HuH-7.5 (cell line): ENCODE results near the gene MFSD12.

ENCODE experiments used
- DNase-seq: peaks from one replicate; pipeline ENCODE4 v3.0.0; 2011; ENCODE audit warnings: low spot score

Gene MFSD12

DNA sequence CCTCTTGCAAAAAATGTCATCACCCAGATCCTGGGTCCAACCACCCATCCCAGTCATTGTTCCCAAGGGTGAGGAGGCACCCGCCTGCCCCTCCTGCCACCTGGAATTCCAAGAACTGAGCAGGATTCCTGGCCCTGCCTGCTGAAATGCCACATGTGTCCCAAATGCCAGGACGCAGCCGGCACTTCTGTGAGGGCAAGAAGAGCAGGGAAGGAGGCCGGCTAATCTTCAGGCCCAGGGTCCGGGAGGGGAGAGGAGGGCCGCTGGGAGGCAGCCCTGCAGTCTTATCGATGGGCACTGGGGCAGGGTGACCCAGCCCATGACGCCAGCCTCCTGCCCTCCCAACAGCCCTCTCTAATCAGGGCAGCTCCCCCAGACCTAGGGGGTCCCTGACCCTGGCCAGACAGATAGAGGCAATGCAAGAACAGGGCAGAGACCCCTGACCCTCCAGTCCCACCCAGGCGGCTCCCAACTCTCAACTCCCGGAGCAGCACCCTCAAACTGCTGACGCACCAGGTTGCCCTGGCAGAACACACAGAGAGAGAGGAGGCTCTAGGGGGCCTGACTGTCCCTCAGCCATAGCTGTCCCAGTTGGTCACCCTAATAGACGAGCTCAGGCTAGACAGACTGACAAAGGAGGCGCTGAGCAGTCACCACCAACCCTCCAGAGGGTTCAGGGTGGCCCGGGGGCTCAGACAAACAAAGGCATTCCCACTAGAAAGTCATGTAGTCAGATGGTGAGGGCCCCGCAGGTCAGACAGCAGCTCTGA, 1.5 kb downstream of the MFSD12 start:
- no peak for DNase-seq

DNA sequence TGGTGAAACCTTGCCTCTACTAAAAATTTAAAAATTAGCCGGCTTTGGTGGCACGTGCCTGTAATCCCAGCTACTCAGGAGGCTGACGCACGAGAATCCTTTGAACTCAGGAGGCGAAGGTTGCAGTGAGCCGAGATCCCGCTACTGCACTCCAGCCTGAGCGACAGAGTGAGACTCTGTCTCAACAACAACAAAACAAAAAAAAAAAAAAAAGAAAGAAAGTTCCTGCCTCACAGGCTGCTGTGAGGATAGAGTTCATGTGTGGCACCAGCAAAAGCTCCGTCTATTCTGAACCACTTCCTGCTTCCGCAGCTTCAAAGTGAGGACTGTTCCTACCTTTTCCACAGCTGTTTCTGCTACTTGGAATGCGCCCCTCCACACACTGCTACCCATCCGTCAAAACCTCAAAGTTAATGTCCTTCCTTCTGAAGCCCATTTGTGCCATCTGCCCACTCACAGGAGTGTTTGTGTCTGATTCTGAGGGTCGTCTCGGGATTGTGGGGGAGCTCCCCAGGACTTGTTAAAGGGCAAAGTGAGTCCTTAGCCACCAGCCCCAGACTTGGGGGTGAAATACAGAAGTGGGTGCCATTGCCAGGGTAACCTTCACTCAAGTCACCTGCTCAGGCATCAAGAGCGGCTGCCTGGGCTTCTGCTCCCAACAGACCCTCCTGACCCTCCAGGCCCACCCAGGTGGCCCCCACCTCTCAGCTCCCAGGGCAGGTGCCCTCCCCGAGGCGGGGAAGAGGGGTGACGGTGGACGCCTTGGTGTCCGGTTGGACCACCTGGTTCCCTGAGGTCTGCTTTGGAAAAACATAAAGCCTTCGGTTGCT, 2.9 kb downstream of the MFSD12 start:
- DNase-seq, result no peak

DNA sequence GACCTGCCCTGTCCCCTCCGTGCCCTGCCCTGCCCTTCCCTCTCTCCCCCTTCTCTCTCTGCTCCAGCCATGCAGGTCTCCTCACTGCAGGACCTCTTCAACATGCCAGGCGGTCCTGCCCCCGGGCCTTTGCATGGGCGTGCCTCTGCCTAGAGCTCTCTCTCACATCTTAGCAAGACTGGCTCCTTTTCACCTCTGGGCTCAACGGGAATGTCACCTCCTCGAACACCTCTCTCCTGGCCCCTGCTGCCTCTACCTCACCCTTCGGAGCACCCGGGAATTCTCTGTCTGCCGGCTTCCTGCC, 5.6 kb downstream of the MFSD12 start:
- no peak for DNase-seq

DNA sequence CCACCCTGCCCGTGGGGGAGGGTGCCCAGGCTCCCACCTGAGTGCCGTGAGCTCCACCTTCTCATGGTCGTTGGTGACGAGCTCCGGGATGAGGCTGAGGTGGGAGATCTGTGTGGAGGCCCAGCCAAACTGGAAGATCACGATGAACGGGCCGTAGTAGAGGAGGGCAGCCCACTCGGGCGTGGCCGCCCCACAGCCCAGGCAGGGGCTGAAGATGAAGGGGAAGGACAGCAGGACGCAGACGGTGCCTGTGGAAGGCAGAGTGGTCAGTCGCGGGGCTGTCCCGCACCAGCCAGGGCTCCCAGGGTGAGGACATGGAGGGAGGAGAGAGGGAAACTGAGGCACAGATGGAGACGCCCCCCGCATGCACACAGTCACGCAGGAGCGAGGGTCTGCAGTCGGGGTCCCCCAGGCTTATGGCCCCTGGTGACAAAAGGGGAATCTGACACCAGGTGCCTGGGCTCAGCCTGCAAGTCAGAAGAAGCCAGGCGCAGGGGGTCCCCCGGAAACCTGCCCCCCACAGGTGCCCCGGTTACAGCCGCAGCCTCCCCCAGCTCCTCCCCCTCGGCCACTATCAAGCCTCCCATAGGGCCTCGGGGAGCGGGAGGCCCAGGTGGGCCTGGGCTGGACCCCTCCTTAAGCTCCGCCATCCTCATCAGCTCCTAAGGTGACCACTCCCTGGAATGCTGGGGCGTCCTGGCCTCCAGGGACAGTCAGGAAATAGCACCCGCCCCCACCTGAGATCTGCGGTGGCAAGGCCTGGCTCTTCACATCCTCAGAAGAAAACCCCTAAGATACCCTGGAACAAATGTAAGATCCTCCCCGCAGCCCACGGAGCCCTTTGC, 6.2 kb downstream of the MFSD12 start:
- DNase-seq, result no peak

DNA sequence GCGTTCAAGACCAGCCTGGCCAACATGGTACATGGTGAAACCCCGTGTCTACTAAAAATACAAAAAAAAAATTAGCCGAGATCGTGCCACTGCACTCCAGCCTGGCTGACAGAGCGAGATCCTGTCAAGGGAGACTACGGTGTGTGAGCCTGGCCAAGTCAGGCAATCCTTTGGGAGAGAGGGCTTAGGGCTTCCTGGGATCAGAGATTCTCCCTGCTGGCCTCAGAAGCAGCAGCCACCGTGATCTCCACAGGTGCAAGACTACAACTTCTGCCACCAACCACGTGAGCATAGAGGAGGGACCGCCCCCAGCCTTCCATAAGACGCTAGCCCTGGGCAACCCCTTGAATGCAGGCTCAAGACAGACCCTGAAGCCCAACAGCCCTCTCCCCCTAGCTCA, 7.6 kb downstream of the MFSD12 start:
- DNase-seq, result no peak

DNA sequence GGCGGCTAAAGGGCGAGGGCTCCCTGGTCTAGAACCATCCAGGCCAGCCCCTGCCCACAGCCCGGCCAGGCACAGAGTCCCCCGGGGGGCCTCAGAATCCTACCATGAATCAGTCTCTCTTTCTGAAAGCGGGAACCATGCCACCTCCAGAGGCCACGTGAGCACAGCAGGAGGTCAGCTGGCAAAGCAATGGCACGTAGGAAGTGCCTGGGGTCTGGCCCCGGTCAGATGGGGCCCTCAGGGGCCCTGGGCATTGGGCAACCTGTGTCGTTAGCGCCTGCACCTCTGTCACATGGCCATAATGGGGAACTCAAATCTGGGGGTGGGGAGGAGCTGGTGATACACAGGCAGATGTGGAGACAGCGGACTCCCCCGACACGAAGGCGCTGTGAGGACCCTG, 8.8 kb downstream of the MFSD12 start:
- no peak for DNase-seq

DNA sequence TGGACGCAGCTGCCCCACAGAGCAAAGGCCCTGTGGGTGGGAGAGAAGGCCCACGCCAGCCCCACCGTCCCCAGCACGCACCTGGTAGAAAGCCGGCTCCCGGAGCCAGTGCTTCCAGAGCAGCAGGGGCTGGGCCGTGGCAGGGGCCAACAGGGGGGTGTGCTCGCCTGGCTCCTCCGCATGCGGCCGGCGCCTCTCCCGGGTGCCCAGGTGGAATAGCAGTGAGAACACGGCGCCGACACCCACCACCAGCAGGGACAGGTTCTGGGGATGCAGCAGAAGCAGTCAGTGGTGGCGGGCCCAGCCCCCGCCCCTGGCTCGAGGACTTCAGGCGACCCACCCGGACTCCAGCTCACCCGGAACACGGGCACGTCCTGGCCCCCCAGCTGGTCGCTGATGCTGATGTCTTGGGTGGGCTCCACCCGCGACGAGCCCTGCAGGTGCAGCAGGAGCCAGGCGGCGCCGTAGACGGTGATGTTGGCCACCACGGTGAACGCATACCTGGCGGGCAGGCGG, 9.6 kb downstream of the MFSD12 start:
- DNase-seq, result no peak

DNA sequence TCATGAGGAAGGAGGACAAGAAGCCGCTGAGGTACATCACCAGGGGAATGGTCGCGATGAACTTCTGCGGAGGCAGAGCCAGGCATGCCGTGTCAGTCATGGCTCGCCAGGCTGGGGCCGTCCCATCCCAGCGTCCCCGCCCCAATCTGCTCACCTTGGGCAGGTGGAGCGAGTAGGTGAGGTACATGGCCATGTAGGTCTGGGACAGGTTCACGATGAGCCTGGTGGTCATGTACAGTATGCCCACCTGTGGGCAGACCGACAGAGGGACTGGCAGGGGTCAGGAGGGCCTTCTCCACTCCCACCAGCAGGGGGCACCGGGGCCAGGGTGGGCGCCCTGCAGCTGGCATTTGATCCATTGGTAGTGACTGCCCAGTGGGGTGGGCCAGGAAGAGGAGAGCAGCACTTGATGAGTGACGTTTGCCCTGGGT, 10.1 kb downstream of the MFSD12 start:
- no peak for DNase-seq

DNA sequence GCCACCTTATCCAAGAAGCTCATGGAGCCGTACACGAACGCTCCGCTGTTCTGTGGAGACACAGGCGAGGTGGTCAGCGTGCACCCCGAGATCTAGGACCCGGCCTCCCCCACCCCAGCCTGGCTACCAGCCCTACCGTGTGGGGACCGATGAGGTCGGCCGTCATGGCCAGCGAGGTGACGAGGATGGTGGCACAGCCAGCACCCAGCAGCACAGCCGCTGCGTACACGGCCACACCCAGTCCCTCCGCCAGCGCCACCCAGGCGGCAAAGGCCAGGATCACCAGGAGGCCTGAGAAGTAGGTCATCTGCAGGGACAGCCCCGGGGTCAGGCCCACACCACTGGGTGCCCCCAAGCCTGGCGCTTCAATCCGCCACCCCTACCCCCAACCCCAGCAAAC, 11.3 kb downstream of the MFSD12 start:
- DNase-seq, result no peak

DNA sequence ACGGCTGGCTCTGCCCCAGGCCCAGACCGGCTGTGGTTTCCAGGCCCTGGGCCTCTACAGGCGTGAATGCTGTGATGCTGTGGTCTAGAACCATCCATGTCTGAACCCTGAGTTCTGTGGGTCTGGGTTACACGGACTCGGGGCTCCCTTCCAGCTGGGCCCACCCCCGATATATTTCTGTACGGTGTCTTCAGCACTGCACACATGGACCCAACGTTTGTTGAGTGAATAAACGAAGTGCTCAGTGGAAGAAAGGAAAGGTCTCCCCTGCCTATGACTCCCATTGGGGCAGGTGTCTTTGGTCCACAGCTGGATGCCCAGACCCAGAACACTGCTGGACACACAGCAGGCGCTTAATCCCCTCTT, 11.7 kb downstream of the MFSD12 start:
- no peak for DNase-seq

DNA sequence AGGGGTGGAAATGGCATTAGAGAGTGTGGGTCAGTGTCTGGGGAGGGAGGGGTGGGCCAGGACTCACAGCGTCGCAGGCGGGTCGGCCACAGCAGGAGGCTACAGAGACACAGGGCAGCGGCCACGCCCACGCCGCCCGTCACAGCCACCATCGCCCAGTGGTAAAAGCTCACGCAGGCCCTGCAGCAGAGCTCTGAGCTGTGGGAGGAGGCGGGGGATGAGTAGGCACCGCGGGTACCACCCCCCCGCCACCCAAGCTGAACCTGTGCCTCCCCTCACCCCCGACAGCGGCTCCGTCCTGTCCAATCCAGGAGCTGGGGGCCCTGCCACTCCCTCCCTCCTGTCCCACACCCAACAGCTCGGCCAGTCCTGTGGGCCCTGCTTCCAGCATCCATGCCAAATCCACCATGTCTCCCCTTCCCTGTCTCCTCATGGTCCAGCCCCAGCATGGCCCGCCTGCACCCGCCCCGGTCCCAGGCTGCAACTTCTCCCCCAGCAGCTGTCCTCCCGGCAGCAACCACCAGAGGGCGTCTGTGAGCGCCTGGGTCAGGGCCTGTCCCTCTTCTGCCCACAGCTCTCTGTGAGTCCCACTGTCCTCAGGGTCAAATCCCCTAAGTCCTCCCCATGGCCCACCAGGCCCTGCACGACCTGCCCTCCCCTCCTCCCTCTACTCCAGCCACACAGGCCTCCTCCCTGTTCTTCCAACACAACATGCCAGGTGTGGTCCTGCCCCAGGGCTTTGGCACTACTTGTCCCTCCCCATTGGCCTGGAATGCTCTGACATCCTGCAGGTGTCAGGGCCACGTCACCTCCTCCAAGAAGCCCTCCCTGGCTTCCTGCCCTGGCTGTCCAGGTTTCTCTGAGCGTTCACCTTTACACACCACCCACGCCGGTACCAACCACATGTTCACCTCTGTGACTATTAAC, 12.4 kb downstream of the MFSD12 start:
- peak; percentile 93 for DNase-seq

DNA sequence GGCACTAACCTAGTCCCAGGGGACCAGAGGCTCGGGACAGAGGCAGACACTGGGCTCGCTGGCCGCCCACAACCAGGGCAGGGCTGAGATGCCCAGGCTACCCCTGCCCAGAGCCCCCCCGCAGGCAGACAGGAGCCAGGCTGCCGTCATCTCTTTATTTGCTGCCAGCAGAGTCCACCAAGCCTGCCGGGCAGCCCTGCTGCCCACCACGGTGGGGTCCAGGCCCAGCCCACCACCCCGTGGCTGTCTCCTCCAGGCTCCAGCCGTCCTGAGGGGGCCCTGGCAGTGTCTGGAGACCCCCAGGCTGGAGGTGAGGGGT, 13.4 kb downstream of the MFSD12 start:
- DNase-seq, result no peak

DNA sequence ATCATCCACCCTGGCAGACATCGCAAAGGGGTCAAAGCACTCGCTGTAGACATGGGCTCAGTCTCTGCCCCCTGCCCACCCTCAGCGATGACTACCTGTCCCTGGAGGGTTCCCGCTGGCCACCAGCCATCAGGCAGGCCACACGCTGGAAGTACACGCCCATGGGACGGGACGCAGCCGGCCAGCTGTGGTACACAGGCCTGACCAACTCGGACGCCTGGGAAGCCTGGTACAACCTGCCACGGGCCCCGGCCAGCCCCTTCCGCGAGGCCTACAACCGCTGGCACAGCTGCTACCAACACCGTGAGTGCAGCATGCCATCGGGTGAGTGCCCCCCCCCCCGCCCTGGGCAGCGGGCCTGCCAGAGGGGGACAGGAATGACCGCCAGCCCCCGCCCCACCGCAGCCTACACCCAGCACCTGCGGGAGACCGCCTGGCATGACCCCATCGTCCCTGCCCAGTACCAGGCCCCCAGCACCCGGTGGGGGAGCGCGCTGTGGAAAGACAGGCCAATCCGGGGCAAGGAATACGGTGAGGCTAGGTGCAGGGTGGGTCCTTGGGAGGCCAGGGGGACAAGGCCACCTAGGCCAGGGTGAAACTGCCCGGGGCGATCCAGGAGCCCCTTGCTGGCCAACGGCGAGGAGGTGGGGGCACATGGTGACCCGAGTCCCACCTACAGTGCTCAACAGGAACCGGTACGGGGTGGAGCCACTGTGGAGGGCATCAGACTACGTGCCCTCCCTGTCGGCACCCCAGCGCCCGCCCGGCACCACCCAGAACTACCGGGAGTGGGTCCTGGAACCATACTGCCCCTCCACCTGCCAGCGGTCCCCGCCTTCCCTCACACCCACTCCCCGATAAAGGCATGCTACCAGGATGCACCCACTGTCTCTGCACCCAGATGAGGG, 14.0 kb downstream of the MFSD12 start:
- no peak for DNase-seq

DNA sequence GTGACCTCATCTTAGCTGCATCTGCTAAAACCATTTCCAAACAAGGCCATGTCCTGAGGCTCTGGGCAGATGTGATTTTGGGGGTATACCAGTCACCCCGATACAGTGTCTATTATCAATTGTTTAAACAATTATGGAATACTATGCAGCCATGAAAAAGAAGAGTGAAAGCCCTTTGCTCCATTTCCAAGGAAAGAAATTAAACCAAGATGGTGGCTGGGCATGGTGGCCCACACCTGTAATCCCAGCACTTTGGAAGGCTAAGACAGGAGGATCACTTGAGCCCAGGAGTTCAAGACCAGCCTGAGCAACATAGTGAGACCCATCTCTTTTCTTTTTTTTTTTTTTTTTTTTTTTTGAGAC, 17.6 kb downstream of the MFSD12 start:
- no peak for DNase-seq

DNA sequence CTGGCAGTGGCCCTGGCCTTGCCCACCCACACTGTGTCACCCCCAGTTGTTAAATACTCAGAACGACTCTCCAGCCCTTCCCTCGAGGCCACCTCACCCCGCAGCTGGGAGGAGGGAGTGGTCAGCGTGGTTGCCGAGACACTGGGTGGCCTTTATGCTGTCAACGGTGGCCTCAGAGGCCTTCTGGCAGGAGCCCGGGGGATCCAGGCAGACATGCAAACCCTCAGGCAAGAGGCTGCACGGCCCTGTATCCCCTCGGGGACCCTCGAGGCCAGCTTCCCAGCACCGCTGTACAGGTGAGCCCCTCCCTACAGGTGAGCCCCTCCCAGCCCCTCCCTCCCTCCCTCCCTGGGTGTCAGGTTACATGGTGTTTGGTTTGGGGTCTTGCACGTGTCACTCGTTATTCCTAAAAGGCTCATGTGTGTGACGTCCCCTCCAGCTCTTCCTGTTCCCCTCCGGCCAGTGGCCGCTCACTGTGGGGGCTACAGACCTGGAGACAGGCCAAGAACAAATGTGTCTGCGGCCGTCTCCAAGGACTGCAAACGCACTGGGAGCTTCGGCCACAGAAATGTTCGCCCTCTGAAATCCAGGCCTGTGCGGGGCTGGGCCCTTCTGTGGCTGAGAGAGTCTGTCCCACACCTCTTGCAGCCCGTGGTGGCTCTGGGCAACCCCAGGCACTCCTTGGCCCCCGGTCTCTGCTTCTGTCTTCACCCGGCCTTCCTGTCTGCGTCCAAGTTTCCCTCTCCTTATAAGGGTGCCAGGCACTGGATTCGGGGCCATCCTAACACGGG, 18.2 kb downstream of the MFSD12 start, which contains the start of gene TEKTIP1:
Gene TEKTIP1 (plus strand): TSS at position 210 of the 791 bp plus-strand sequence. CDS start 4 bp downstream, at position 214.
- no peak for DNase-seq

DNA sequence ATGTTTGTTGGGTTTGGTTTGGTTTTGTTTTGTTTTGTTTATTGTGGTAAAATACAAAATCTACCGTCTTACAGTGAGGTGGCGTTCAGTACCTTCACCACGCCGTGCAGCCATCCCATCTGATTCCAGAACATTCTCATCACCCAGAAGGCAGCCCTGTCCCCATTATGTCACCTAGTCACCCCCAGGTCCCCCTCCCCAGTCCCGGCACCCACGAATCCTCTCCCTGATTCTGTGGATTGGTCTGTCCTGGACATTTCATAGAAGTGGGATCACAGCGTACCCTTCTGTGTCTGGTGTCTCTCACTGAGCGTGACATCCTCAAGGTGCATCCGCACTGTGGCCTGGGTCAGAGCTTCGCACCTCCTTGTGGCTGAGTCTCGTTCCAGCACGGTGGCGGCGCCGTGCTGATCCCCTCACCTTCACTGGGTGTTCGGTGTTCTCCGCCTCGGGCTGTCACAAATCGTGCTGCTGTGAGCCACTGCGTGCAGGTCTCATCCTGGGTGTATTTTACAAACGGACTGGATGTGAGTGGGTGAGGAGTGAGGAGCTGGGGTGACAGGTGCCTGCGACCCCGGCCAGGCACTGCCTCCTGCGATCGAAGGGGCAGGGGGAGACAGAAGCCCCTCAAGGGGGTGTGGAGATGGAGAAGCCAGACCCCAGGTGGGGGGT, 19.0 kb downstream of the MFSD12 start:
- no peak for DNase-seq

DNA sequence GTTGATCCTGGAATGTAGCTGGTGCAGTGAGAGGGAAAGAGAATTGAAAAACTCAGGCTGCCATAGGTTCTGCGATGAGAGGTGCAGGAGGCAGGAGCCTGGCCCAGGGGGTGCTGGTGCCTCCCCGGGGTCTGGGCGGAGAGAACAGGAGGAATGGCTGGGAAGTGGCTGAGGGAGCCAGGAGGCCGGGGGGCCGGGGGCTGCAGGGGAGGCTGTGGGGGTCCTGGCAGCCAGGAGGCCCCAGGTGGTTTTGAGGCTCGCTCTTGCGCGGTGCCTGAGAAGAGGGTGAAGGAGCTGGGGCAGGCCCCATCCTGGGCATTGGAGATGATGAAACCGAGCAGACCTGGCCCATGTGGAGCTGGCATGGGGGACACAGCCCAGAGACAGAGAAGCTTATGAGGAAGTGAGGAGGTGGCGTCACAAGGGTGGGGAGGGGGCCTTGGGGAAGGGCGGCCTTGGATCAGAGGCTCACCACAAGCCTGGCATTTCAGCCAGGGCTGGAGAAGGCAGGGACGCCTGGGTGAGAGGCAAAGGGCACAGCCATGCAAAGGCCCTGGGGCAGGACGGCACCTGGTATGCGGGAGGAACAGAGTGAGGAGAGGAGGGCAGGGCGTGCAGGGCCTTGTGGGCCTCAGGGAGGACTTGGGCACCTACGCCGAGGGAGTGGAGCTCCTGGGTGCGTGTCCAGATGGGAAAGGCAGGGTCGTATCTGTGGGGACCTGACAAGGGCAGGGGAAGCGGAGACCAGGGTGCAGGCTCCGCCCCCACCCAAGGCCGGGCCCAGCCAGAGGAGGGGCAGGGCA, 19.7 kb downstream of the MFSD12 start:
- DNase-seq, result no peak

DNA sequence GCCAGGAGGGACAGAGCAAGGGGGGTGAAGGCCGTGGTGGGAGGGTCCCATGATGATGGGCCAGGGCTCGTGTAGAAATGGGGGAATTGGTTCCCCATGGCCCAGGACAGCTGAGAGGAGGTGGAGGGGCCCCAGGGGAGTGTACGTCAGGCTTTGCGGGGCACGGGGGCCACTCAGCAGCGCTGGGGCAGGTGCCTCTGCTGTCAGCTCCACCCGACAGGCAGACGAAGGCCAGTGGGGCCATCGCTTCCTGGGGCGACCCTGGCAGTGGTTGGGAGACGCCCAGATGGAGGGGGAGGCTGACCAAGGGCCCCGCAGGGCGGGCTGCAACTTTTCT, 20.3 kb downstream of the MFSD12 start:
- DNase-seq, result no peak
